Esophagus squamous epithelium (tissue), 4 donors: Measurements from ENCODE around the gene THADA.

Source experiments
- CTCF ChIP-seq, 6 experiments: fragments of 450-650 bp in 4 of 6; fragments of 200-600 bp in 2 of 6; sonication (generic) in 2 of 6; IDR thresholded peaks; one replicate each; pipeline ENCODE4 v1.5.1; 2016 to 2019; ENCODE audit warnings: antibody characterized with exemption in 6 of 6, mild to moderate bottlenecking in 4 of 6, moderate library complexity in 4 of 6
- POLR2A ChIP-seq, 4 donors: fragments of 450-650 bp; IDR thresholded peaks; one replicate each; pipeline ENCODE4 v1.6.1; 2017; ENCODE audit warnings: antibody characterized with exemption in 4 of 4, mild to moderate bottlenecking in 4 of 4, moderate library complexity in 3 of 4

DNA sequence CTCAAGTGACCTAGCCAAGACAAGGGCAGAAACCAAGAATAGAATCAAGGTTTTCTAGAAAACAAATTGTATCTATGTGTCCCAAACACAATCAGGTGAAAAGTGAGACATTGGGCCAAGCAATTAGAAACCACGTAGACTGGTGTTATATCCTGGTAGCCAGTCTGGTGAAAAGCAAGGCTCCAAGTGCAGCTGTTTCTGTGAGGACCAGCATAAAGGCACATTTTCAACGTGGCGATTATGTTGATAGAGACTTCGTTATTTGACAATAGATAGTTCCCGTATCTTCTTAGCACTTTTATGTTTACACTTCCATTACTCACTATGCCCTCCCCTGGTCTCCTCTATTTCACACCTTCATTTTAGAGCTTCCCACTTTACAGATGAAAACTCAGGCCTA lies 266.2 kb downstream of the THADA start:
- no peak for TF ChIP-seq CTCF (IDR thresholded peaks at IDR 0.05)
- no peak for TF ChIP-seq POLR2A (IDR thresholded peaks at IDR 0.05)
